Activated gamma-delta T cell treated with anti-CD3 and anti-CD28 coated beads, Interleukin-2, amount 50 U/mL, for 16 hours (primary cell): ENCODE data around the gene PAX3.

Experiments used
- DNase-seq: peaks from one replicate; pipeline ENCODE4 v3.0.0-alpha.2; 2020; ENCODE audit warnings: low read depth

Gene PAX3

GRCh38 chr2:222296911-222297599 lies 1.7 kb downstream of the PAX3 start:
- no peak for DNase-seq

- DNase-seq = no peak
Measured at GRCh38 chr2:222296311-222296741, 2.5 kb downstream of the PAX3 start.

DNA sequence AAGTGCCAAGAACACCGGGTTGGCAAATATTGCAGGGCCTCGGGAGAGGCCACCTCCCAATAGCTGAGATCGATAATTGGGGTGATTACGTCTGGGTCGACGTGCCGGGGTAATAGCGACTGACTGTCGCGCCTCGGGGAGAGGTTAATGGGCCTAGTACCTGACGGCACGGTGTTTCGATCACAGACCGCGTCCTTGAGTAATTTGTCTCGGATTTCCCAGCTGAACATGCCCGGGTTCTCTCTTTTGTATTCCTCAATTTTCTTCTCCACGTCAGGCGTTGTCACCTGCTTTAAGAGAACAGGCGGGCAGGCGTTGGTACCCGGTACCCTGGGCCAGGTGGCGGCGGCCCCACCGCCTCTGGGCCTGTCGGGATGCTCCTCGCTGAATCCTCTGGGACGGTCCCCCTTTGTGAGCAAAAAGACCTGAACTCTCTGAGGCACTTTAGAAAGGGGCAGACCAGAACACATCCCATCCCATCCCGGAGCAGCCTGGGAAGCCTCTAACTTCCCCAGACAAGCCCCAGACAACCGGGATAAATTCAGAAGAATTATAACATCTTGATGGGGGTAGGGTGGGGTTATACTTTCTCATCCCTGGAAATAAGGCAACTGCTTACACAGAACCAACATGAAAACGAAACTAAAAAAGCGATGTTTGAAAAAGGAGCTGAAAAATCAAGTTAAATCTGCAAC lies 3.3 kb downstream of the PAX3 start:
- no peak for DNase-seq

DNA sequence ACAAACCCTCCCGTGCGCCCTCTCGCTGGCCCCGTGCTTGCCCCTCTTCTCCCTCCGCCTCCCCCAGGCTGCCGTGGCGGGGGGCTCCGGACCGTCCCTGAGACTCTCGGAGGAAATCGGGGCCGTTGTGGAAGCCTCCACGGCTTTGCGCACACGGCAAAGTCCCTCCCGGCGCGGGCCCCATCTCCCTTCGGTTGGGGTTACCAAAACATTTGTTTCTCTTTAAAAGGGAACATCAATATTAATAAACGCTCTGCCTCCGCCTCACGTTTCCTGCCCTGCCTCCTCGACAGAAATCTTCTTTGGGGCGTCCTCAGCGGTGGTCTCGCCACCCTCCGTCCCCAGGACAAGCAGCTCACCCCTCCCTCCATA lies 3.8 kb downstream of the PAX3 start:
- DNase-seq = no peak

GRCh38 chr2:222293660-222294630 lies 4.9 kb downstream of the PAX3 start:
- DNase-seq = no peak

DNA sequence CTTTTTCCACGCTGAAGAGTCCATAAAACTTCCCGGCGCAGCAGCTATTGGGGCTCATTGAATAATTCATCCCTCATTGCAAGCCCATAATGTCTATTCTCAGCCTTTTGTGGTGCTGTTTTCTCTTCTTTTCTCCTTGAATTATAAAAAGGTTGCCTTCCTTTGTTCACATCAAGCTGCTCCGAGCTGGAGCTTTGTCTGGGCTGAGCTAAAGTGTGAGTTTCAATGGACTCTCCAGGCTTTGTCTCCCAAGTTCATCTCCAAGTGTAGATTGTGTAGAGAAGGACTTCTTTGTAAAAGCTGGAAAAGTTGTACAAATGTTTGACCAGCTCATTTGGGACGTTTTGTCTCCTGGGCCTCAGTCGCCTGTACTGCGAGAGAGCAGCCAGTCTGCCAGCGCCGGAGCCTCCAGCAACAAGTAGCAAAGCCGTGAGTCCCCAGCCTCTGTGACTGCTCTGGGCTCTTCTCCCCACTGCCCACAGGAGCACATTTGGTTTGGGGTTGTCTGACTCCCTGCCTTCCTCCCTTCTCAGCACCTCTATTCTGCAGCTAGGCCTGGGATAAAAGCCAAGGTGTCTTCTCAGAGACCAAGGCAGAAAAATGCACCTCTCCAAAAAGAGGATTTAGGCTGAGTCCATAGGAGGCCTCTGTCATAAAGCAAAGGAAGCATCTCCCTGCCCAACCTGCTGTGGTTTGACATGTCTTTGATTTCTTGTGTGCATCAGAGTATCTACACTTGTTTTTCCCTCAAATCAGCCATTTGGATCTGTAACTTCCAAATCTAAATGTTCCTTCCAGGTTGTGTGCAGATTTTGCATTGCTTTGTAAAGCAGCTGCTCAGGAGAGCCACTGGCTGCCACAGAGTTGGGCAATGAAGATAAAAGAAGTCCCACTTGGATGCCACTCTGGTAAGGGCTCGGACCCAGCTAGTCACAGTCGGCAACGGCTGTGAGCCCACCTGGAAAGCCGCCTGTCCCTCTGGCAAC lies 6.4 kb downstream of the PAX3 start:
- no peak for DNase-seq

DNA sequence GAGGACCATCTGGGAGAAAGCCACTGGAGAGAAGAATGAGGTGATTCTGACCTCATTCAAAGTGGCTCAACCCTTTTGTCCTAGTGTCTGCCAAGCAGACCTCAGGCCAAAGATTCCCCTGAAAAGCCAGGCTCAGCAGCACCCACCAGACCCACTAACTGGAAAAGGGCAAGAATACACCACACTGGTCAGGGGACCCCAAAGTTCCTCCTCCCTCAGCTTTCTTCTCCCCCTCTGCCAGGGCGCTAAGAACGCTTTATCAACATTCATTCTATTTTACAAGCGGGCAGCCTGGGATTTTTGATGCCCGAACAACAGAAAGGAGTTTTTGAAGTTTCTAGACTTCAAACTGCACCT lies 7.3 kb downstream of the PAX3 start:
- no peak for DNase-seq

DNA sequence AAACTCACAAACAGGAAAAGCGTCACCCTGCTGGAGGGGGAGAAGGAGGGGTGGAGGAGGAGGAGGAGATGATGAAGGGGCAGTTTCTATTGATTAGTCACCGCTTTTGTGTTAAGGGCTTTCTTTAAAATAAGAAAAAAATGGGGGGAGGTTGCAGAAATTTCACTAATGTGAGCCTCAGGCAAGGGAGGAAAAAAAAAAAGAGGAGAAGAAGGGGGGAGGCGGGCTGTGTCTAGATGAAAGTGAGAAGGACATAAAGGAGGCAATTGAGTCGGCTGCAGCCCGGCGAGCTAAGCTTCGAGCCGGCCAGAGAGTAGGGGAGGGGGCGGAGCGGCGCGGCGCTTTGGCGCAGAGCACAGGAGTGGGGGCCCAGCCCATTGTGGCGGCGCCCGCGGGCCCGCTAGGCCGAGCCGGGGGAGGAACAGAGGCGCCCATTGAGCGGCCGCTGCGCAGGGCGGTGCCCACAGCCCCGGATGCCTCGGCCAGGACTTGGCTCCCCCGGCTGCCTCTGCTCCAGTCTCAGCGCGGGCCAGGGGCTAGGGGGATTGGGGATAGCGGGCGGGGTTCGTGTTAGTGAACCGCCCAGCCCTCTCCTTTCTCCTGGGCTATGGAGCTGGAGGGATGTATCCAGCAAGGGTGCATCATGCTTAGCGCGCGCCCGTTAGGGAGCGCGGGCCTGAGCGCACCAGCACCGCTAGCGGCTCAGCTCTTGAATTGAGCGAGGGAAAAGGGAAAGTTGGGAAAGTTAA lies 7.9 kb downstream of the PAX3 start:
- no peak for DNase-seq

DNA sequence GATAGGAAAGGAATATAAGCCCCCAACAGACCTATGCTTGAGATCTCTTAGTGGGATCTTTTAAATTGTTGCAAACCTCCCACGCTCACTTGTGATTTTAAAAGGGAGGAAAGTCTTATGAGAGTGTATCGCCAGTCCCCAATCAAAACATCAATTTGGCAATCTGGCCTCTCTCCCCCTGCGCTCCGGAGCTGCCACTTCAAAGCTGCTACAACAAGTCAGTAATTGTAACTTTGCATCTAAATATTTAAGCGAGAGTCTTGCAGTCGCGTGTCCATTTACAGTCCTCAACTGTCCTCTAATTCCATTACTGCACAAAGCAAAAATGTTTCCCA lies 8.4 kb downstream of the PAX3 start:
- no peak for DNase-seq

- no peak for DNase-seq
Measured at GRCh38 chr2:222289278-222290160, 9.3 kb downstream of the PAX3 start.

DNA sequence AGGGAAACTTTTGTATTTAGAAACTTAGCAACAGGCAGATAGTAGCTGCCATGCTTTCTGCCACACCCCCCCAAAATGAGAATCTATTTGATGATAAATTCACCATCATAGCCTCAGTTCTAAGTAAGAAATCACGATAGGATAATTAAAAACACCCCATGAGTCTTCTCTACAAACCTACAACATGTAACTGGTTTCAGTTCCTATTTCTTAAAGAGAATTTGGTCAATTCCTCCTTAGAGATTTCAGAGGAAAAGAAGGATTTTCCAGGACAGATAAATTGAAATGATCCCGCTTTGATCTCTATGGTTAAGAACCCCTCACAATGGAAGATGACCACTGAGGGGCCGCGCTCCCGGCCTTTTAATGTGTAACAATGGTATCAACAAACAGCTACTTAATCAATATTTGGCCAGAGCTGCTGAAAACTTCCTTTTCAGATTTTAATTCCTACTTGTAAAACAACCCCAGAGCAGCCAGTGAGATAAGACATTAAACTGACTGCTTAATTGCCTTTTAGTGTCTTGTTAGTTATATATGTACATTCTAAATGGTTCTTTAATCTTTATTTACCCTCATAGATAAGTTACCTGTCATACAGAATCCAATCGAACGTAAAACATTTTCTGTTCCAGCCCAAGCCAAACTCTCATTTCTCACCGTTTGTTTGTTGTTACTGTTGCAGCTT lies 10.1 kb downstream of the PAX3 start:
- no peak for DNase-seq

GRCh38 chr2:222287862-222288479 lies 10.8 kb downstream of the PAX3 start:
- DNase-seq = no peak

DNA sequence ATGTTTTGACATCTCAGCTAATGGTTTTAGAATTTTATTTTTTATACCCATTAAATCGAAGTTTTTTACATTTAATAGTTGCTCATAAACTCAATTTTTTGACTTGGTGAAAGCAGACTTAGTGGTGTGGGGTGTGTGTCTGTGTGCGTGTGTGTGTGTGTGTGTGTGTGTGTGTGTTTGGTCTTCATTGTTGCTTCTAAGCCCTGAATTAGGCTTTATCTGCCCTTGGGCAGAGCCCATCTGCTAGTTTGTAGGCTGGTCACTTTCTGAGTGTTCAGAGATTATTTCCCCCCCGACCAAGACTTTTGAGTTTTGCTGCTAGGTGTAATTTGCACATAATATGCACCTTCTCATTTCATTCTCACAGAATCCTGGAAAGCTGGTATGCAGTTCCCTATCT lies 14.3 kb downstream of the PAX3 start:
- DNase-seq = no peak

DNA sequence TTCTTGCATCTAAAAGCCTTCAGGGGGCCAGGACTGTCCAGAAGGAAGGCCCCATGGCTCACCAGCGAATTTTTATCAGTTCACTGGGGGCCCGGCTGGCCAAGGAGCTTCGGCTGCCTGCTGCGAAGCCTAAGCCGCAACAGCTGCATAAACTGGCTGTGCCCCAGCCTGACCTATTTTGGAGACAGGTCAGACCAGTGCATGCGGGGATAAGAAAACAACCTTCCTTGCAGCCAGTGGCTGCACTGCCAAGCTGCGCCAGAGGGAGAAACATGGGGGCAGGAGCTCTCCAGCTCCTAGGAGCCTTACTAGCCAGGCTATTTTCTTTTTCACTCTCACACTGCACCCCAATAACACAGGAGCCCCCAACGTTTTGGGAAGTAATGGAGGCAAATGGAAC lies 15.2 kb downstream of the PAX3 start:
- DNase-seq = no peak

DNA sequence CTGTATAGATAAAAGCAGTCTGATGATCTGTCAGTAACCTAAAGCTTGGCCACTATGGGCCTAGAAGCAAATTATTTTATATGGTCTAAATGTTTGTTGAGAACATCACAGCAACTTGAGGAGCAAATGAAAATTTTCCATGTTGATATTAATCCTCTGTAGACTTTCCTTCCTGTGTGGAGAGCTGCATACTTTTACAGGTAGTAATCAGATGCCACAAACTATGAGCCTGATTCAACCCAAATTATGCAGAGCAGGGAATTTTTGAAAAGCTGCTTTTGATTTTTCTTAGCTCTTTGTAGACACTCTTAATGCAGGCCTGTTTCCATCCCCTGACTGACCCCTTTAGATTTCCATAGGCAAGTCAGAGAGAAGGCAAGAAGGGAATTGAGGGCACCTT lies 17.3 kb downstream of the PAX3 start:
- DNase-seq = no peak

GRCh38 chr2:222280795-222281194 lies 18.0 kb downstream of the PAX3 start:
- no peak for DNase-seq

DNA sequence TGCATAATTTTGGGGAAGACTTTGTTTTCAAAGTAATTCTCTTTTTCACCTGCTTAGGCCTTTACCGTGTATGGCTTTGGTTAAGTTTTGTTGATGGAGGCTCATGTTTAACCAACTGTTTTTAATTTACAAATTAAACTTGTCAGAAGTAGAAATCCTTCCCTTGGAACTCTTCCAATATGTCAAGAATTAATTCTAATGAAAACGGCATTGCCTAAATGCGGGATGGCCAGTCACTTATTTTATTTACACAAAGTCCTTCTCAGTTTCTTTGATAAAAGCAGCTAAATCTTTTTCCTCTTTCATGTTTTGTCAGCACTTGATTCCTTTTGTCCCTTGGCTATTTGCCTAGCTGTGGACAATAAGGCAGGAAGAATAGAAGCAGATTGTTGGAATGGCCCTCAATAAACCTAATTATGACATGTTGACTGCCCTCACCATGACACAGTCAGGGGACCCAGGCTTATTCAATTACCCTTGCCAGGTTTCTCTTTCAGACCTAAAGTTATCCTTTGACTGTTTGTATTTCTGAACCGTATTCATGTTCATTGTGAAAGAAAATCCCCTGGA lies 26.3 kb downstream of the PAX3 start:
- no peak for DNase-seq

GRCh38 chr2:222271854-222272253 lies 26.9 kb downstream of the PAX3 start:
- DNase-seq = no peak

DNA sequence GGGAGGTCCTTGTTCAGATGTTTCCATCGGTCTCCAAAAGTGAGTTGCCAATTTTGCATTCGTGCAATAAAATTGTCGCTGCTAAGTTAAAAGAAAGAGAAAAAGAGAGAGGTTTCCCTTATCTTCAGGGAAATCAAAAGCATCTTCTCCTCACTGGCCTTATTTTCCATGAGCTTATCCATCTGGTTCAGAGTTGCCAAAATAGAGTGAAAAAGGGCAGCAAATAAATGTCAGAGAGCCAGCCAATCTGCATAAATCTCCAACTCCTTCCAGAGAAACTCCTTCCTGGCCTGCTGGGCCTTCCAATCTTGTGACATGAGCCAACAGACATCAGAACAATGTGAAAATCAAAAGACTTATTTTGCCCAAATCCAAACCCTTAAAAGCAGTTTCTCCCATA lies 28.4 kb downstream of the PAX3 start:
- DNase-seq = no peak
